ENCODE data around the gene BABAM2.

The BABAM2 gene

GRCh38 chr2:27914041-27914804 lies 23.7 kb downstream of the BABAM2 start:
- no peak for DNase-seq

GRCh38 chr2:27914805-27915175 lies 24.3 kb downstream of the BABAM2 start:
- no peak for DNase-seq

- no peak for DNase-seq
Measured at GRCh38 chr2:27915191-27915590, 24.7 kb downstream of the BABAM2 start.

GRCh38 chr2:27915874-27916273 lies 25.3 kb downstream of the BABAM2 start:
- no peak for DNase-seq

GRCh38 chr2:27916293-27916995 lies 25.9 kb downstream of the BABAM2 start:
- no peak for DNase-seq

- DNase-seq: no peak
Measured at GRCh38 chr2:27920148-27920885, 29.8 kb downstream of the BABAM2 start.

- no peak for DNase-seq
Measured at GRCh38 chr2:27921424-27921823, 30.9 kb downstream of the BABAM2 start.

GRCh38 chr2:27921880-27922547 lies 31.5 kb downstream of the BABAM2 start:
- DNase-seq: no peak

GRCh38 chr2:27922842-27923241 lies 32.3 kb downstream of the BABAM2 start:
- DNase-seq: no peak

- no peak for DNase-seq
Measured at GRCh38 chr2:27925766-27926472, 35.4 kb downstream of the BABAM2 start.

GRCh38 chr2:27929916-27930486 lies 39.5 kb downstream of the BABAM2 start:
- no peak for DNase-seq

GRCh38 chr2:27931361-27931950 lies 40.9 kb downstream of the BABAM2 start:
- no peak for DNase-seq

GRCh38 chr2:27932396-27932795 lies 41.9 kb downstream of the BABAM2 start:
- no peak for DNase-seq

GRCh38 chr2:27935026-27935425 lies 44.5 kb downstream of the BABAM2 start:
- DNase-seq: no peak

- no peak for DNase-seq
Measured at GRCh38 chr2:27940090-27940671, 49.7 kb downstream of the BABAM2 start.

- DNase-seq: no peak
Measured at GRCh38 chr2:27940982-27941381, 50.5 kb downstream of the BABAM2 start.

- DNase-seq: no peak
Measured at GRCh38 chr2:27942612-27943547, 52.4 kb downstream of the BABAM2 start.

- no peak for DNase-seq
Measured at GRCh38 chr2:27946530-27947060, 56.1 kb downstream of the BABAM2 start.

- DNase-seq: no peak
Measured at GRCh38 chr2:27952070-27952469, 61.5 kb downstream of the BABAM2 start.

- DNase-seq: no peak
Measured at GRCh38 chr2:27953077-27953476, 62.5 kb downstream of the BABAM2 start.

Measured in stimulated activated CD4-positive, alpha-beta T cell treated with anti-CD3 and anti-CD28 coated beads, Interleukin-12 subunit alpha, Interleukin-12 subunit beta, amount 100 ng/mL, for 4 hours (primary cell).